HG03565 (cell line): ENCODE measurements around the gene GREB1.

ENCODE experiments used
- ATAC-seq: cut with Tn5 transposase; IDR thresholded peaks from one replicate; pipeline ENCODE4 v1.9.1; 2021; ENCODE audit warnings: mild to moderate bottlenecking, moderate library complexity; ENCODE audit not compliant: unreplicated experiment

The GREB1 gene

DNA sequence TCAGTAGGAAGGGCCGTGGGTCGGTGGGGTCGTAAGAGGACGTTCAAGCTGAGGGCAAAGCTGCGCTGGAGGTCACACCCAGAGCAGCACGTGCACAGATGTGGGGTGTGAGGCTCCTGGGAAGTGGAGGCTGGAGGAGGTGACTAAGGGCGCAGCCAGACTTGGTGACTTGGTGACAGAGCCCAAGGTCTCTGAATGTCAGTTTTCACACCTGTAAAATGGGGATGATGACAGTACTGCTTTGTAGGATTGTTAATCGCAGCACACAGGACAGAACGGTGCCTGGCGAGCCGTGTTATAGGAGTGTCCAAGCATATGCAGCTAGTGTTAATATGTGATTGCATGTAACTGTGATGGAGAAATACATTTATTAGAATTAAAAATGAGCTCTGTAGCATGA is 95.4 kb downstream of the GREB1 start:
- no peak for ATAC-seq

DNA sequence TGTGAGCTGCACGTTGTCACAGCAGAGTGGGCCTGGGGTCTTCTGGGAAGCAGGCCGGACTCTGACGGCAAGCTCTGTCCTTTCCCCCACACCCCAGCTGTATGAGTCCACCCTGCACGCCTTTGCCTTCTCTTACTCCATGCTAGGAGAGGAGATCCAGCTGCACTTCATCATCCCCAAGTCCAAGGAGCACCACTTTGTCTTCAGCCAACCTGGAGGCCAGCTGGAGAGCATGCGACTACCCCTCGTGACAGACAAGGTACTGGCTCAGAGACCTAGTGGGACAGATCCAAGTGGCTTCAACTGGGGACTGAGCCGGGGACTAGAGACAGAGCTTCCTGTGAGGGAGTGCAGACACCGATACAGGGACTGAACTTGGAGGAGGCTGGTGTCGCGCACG is 96.0 kb downstream of the GREB1 start:
- no peak for ATAC-seq

DNA sequence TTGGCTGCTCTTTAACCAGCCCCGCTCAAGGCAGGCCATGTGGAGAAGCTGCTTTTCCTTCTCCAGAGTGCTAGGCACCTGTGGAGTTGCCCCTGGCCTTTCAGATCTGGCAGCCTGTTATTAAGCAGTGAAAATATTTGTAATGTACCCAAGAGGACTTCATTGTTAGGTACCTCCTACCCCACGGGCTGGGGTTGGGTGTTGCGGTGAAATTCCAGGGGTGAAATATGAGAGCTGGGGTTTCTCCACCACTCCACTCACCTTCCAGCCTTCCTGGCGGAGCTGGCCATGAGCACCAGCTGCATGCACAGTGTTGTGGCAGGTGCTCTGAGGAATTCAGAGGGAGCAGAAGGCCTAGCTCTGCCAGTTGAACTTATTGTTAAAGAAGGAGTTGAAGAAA is 97.0 kb downstream of the GREB1 start:
- no peak for ATAC-seq

- no peak for ATAC-seq
These were observed 97.6 kb downstream of the GREB1 start for GRCh38 chr2:11631462-11631861.

- ATAC-seq, result no peak
These were observed 100.2 kb downstream of the GREB1 start for GRCh38 chr2:11633923-11634478.

GRCh38 chr2:11634584-11634983 is 100.7 kb downstream of the GREB1 start:
- no peak for ATAC-seq

DNA sequence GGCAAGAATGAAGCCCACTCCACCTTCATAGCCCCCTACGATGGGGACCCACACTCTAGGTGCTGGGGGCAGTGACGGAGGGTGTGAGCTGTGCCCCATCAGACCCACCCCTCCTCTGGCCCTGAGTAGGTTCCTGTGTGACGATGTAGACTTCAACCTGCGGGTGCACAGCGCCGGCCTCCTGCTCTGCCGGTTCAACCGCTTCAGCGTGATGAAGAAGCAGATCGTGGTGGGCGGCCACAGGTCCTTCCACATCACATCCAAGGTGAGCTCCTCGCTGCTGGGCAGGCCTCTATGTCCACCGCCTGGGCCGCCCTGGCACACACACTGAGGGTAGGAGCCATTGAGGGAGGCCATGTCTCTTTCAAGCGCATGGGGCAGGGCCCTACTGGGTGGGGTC is 101.3 kb downstream of the GREB1 start:
- no peak for ATAC-seq

GRCh38 chr2:11636593-11637295 is 102.9 kb downstream of the GREB1 start:
- ATAC-seq, result no peak

- no peak for ATAC-seq
These were observed 103.7 kb downstream of the GREB1 start for GRCh38 chr2:11637546-11637945.

- no peak for ATAC-seq
These were observed 105.7 kb downstream of the GREB1 start for GRCh38 chr2:11639503-11639902.

- no peak for ATAC-seq
These were observed 106.3 kb downstream of the GREB1 start for GRCh38 chr2:11640132-11640531.

- ATAC-seq, result no peak
These were observed 109.1 kb downstream of the GREB1 start for GRCh38 chr2:11642972-11643371.

DNA sequence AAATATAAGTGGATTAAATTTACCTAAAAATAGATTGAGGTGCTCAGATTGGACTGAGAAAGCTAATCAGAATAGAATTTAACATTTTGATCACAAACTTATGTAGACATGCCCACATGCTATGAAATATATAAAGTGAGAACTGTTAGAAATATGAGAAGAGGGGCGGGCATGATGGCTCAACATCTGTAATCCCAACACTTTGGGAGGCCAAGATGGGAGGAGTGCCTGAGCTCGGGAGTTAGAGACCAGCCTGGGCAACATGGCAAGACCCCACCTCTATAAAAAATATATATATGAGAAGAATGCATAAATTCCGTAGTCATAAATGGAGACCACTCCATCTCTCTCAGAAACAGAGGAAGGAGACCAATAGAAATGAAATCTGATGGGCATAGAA is 110.4 kb downstream of the GREB1 start:
- ATAC-seq, result no peak

- ATAC-seq, result no peak
These were observed 112.7 kb downstream of the GREB1 start for GRCh38 chr2:11646530-11646929.

- no peak for ATAC-seq
These were observed 114.2 kb downstream of the GREB1 start for GRCh38 chr2:11647834-11648600.

GRCh38 chr2:11649093-11649492 is 115.2 kb downstream of the GREB1 start:
- ATAC-seq, result no peak

DNA sequence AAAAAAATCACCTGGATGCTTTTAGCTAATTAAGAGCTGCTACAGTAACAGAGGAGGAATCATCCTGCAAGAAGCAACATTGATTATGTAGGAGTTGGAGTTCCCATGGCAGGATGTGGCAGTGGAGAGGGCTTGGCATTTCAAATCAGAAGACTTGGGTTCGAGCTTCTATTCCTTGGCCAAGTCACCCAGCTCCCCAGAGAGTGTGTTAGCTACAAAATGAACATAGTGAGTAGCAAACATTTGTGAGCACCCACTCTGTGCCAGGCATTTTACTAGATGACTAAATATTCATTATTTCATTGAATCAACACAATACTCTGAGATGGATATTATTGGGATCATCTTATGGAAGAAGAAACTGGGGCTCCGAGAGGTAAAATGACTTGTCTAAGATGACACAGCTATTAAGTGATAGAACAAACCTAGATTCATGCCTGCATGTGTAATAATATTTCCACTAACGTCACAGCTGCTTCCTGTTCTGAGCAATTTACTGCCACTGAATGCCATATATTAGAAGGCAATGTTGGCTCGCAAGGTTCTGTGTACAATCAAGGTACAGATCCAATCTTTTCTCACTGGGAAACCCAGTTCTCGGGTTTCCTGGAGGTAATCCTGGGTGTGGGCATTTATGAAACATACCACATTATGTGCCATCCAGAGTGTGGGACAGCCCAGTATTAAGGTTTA is 118.2 kb downstream of the GREB1 start:
- no peak for ATAC-seq

- ATAC-seq, result no peak
These were observed 118.7 kb downstream of the GREB1 start for GRCh38 chr2:11652553-11652952.

DNA sequence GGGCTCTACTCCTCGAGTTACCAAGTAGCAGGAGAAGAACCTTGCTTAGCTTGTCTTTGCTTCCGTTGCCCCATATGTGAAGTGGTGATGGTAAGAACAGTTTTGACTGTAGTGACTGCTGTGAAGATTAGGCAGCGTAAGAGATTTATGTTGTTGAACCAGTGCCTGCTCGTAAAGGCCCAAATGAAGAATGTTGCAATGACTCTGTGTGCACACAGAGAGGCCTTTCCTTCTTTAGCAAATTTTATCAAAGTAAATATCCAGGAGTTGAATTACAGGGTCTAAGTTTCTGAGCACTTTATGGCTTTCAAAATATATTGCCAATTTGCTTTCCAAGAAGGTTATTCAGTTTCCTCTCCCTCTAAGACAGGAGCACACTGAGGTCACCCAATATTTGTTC is 121.7 kb downstream of the GREB1 start:
- ATAC-seq, result no peak

DNA sequence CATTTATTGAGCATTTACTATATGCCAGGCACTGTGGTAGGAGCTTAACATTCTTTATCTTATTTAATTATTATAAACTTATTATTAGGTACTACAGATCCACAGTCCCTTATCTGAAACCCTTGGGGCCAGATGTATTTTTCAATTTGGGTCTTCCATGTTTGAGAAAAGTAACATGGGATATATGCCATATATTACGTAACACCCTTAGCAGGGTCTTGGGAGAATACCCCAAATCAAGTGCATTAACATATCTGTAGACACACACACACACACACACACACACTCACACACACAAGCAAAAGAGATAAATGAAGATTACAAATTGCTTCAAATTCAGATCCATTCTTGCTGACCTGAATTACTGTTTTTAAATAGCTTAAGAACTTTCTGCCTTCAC is 122.4 kb downstream of the GREB1 start:
- no peak for ATAC-seq

DNA sequence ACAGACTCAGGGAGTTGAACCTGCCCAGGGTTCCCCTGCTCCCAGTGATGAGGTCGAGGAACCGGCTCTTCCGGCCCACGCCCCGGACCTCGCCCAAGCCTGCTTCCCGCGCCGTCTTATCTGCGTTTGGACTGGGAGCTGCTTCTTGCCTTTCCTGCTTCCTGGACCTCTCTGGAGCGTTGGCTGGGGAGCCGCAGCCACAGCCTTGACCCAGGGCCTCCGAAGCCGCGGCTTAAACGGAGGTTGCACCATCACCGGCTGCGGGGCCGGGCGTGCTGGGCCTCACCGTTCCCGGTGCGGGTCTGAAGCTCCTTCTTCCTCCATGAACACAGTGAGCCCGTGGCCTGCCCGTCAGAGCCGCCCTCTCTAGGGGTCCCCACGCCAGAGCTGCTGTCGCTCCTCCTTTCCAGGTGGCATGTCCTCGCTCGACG is 122.8 kb downstream of the GREB1 start:
- ATAC-seq, result no peak

GRCh38 chr2:11657195-11657594 is 123.3 kb downstream of the GREB1 start:
- no peak for ATAC-seq
